Activated effector memory CD4-positive, alpha-beta T cell treated with Interleukin-2 at 50 U/mL for 16 hours (primary cell): Measurements from ENCODE around the gene VGLL4.

Experiments used
- DNase-seq: peaks from one replicate; pipeline ENCODE4 v3.0.0-alpha.2; 2020

VGLL4 gene

GRCh38 chr3:11625376-11626083, 18.2 kb downstream of the VGLL4 start:
- DNase-seq, result no peak

GRCh38 chr3:11624704-11625375, 18.9 kb downstream of the VGLL4 start:
- DNase-seq, result no peak

- DNase-seq, result no peak
These were observed 19.6 kb downstream of the VGLL4 start for GRCh38 chr3:11624161-11624560.

GRCh38 chr3:11622586-11623550, 20.8 kb downstream of the VGLL4 start:
- no peak for DNase-seq

- DNase-seq, result no peak
These were observed 22.6 kb downstream of the VGLL4 start for GRCh38 chr3:11621077-11621476.

- DNase-seq, result no peak
These were observed 23.6 kb downstream of the VGLL4 start for GRCh38 chr3:11619946-11620652.

GRCh38 chr3:11619461-11619860, 24.3 kb downstream of the VGLL4 start:
- DNase-seq, result no peak

- DNase-seq, result no peak
These were observed 24.8 kb downstream of the VGLL4 start for GRCh38 chr3:11618904-11619303.

GRCh38 chr3:11616551-11616950, 27.2 kb downstream of the VGLL4 start:
- no peak for DNase-seq

GRCh38 chr3:11613851-11614487, 29.7 kb downstream of the VGLL4 start:
- DNase-seq, result no peak

- DNase-seq, result no peak
These were observed 30.4 kb downstream of the VGLL4 start for GRCh38 chr3:11613319-11613718.

GRCh38 chr3:11612515-11613188, 31.1 kb downstream of the VGLL4 start:
- DNase-seq, result no peak

- no peak for DNase-seq
These were observed 32.3 kb downstream of the VGLL4 start for GRCh38 chr3:11611341-11611799.

- no peak for DNase-seq
These were observed 32.9 kb downstream of the VGLL4 start for GRCh38 chr3:11610700-11611275.

GRCh38 chr3:11610044-11610671, 33.6 kb downstream of the VGLL4 start:
- no peak for DNase-seq

GRCh38 chr3:11609481-11609880, 34.2 kb downstream of the VGLL4 start:
- DNase-seq, result no peak

- no peak for DNase-seq
These were observed 35.9 kb downstream of the VGLL4 start for GRCh38 chr3:11607816-11608215.

- DNase-seq, result no peak
These were observed 36.8 kb downstream of the VGLL4 start for GRCh38 chr3:11606865-11607440.

GRCh38 chr3:11606090-11606784, 37.5 kb downstream of the VGLL4 start:
- no peak for DNase-seq

GRCh38 chr3:11605398-11605797, 38.3 kb downstream of the VGLL4 start:
- DNase-seq, result no peak
